ENCODE data around the gene DCUN1D3.
"Not testable (repeated sequence)": the region's sequence is repeated elsewhere in the genome, so short reads cannot be mapped to it uniquely, and the experiment has no call there.

DCUN1D3 gene

GRCh38 chr16:20822521-20823325 lies 77.4 kb downstream of the DCUN1D3 start:
- ATAC-seq: no peak

DNA sequence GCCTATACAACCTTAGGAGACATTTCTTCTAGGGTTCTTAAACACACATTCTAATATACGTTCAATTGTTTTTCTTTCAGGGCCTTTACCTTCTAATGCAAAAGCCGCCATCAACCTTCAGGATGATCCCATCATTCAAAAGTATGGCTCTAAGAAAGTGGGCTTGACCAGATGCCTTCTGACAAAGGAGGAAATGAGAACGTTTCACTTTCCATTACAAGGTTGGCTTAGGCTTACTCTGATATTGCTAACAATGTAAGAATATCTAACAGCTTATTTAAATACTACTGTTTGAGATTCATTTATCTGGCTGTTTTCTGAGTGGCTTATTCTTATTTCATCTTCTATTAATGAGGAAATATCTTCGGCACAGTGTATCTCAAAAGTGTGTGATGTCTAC lies 78.5 kb downstream of the DCUN1D3 start:
- ATAC-seq: no peak

DNA sequence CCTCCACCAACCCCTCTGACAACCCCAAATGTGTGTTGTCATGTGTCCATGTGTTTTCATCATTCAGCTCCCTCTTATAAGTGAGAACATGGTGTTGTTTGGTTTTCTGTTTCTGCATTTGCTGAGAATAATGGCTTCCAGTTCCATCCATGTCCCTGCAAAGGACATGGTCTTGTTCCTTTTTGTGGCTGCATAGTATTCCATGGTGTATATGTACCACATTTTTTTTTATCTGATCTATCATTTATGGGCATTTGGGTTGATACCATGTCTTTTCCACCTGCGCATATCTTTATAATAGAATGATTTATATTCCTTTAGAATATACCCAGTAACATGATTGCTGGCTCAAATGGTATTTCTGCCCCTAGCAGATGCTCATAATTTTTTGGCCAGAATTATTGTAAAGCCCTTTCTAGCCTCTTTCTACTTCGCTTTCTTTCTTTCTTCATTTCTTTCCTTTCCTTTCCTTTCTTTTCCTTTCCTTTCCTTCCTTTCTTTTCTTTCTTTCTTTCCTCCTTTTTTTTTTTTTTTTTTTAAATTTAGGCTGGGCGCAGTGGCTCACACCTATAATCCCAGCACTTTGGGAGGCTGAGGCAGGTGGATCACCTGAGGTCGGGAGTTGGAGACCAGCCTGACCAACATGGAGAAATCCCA lies 81.1 kb downstream of the DCUN1D3 start:
- no peak for ATAC-seq

- ATAC-seq: peak in 1 of 2 donors; percentile 17
Observed at GRCh38 chr16:20814784-20815183, 85.4 kb downstream of the DCUN1D3 start.

DNA sequence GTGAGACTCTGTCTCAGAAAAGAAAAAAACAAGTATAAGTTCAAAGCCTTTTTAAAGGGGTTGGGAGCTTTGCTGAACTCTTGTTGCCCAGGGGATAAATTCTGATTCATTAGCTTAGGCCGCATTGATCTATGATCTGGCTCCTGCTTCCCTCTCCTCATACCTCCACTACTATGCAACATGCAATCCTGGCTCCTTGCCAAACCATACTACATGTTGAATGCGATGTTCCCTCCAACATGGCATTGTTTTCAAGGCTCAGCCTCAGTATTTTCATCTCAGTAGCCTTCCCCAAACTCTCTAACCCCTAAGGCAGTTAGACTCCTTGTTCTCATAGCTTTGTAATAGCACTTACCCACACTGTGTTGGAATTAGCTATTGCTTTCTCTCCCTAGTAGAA lies 87.6 kb downstream of the DCUN1D3 start:
- no peak for ATAC-seq

DNA sequence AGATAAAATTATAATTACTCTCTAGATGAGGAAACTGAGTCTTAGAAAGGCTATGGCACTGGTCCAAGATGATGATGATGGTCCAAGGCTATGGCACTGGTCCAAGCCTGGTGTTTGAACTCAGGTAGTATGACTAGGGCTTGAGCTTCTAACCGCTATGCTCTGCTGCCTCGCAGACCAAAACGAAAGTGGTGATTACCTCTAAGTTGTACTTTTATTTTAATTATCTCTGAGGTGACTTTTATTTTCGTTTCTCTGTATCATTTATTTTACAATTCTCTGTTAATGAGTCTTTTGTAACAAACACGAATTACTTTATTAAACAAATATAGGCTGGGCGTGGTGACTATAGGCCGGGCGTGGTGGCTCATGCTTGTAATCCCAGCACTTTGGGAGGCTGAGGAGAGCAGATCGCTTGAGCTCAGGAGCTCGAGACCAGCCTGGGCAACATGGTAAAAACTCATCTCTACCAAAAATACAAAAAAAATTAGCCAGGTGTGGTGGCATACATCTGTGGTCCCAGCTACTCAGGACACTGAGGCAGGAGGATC lies 88.2 kb downstream of the DCUN1D3 start:
- no peak for ATAC-seq

GRCh38 chr16:20807862-20808261 lies 92.3 kb downstream of the DCUN1D3 start:
- ATAC-seq: no peak

GRCh38 chr16:20806168-20807050 lies 93.7 kb downstream of the DCUN1D3 start, which contains the start of the genes ERI2 and REXO5:
Gene ERI2 (minus strand): TSS chr16:20806472. CDS start chr16:20806430, 42 bp downstream.
Gene REXO5 (plus strand): TSS chr16:20806527. CDS start chr16:20806954, 427 bp downstream.
- ATAC-seq: peak; percentile 87

- ATAC-seq: not testable (repeated sequence)
Observed at GRCh38 chr16:20805684-20806167, 94.4 kb downstream of the DCUN1D3 start.
